HG02678 (cell line): ENCODE measurements around the gene ABHD16A.

Experiments used
- ATAC-seq: cut with Tn5 transposase; IDR thresholded peaks from one replicate; pipeline ENCODE4 v1.9.1; 2021; ENCODE audit warnings: mild to moderate bottlenecking, moderate library complexity; ENCODE audit not compliant: unreplicated experiment

Gene ABHD16A

GRCh38 chr6:31732029-31732428 lies 28.9 kb upstream of the ABHD16A start:
- ATAC-seq: no peak

- ATAC-seq: no peak
These were observed 27.5 kb upstream of the ABHD16A start for GRCh38 chr6:31730631-31731086.

- ATAC-seq: peak; percentile 45
These were observed 27.0 kb upstream of the ABHD16A start for GRCh38 chr6:31729979-31730630.

- peak; percentile 51 for ATAC-seq
These were observed 26.4 kb upstream of the ABHD16A start for GRCh38 chr6:31729515-31729978.

GRCh38 chr6:31728767-31729514 lies 25.8 kb upstream of the ABHD16A start, which contains the start of gene DDAH2:
Gene DDAH2, minus strand, starts transcription at chr6:31729299. Its CDS starts 138 bp downstream, at chr6:31729161.
- peak; percentile 4 for ATAC-seq

- ATAC-seq: no peak
These were observed 24.9 kb upstream of the ABHD16A start for GRCh38 chr6:31727717-31728671.

GRCh38 chr6:31727034-31727716 lies 24.1 kb upstream of the ABHD16A start:
- ATAC-seq: peak; percentile 51

GRCh38 chr6:31725502-31726350 lies 22.6 kb upstream of the ABHD16A start:
- ATAC-seq: no peak

GRCh38 chr6:31723980-31724691 lies 21.0 kb upstream of the ABHD16A start:
- ATAC-seq: no peak

GRCh38 chr6:31723245-31723979 lies 20.3 kb upstream of the ABHD16A start, which contains the start of gene MPIG6B:
Gene MPIG6B, plus strand, starts transcription at chr6:31723373. Its CDS starts 11 bp downstream, at chr6:31723384.
- no peak for ATAC-seq

- no peak for ATAC-seq
These were observed 19.0 kb upstream of the ABHD16A start for GRCh38 chr6:31722173-31722572.

- ATAC-seq: no peak
These were observed 18.4 kb upstream of the ABHD16A start, which contains the start of gene LY6G6C for GRCh38 chr6:31721351-31722020. Gene LY6G6C, minus strand, starts transcription at chr6:31721746. Its CDS starts 67 bp downstream, at chr6:31721679.

GRCh38 chr6:31720196-31720770 lies 17.2 kb upstream of the ABHD16A start:
- no peak for ATAC-seq

- ATAC-seq: no peak
These were observed 15.9 kb upstream of the ABHD16A start for GRCh38 chr6:31719001-31719400.

- no peak for ATAC-seq
These were observed 15.1 kb upstream of the ABHD16A start for GRCh38 chr6:31718265-31718664.

GRCh38 chr6:31717499-31718222 lies 14.5 kb upstream of the ABHD16A start:
- ATAC-seq: no peak
